Lung (tissue), 12 donors: ENCODE results near the gene CLASP2. TPM values are rescaled to one million over a fixed set of nuclear protein-coding genes. Genes with fewer than 3 reads are reported as not detected.
"Not testable (repeated sequence)": the region's sequence is repeated elsewhere in the genome, so short reads cannot be mapped to it uniquely, and the experiment has no call there.

Source experiments
- ATAC-seq: fragments of 200-7000 bp; cut with Tn5 transposase; one replicate; pipeline ENCODE4 v1.9.1; 2020; ENCODE audit warnings: moderate number of reproducible peaks; ENCODE audit not compliant: insufficient read depth, low FRiP score
- DNase-seq, 3 donors: peaks; one replicate each; pipeline ENCODE4 v3.0.0-alpha.2; 2013 to 2017
- H3K27ac ChIP-seq, 2 donors: one replicate each; pipeline ENCODE4 v1.5.1; 2013; ENCODE audit warnings: mild to moderate bottlenecking in 2 of 2, moderate library complexity in 2 of 2, control low read depth in 1 of 2, inconsistent platforms in 1 of 2, low read depth in 1 of 2, low read length in 1 of 2
- H3K27me3 ChIP-seq, 3 donors: one replicate each; pipeline ENCODE4 v1.5.1; 2013; ENCODE audit warnings: low read length in 2 of 3; ENCODE audit not compliant: control insufficient read depth in 3 of 3, insufficient read depth in 3 of 3
- H3K36me3 ChIP-seq, 4 donors: one replicate each; pipeline ENCODE4 v1.5.1; 2013; ENCODE audit warnings: low read length in 4 of 4, mild to moderate bottlenecking in 1 of 4, moderate library complexity in 1 of 4; ENCODE audit not compliant: control insufficient read depth in 4 of 4, insufficient read depth in 4 of 4
- H3K4me1 ChIP-seq, 5 donors: one replicate each; pipeline ENCODE4 v1.5.1; 2013; ENCODE audit warnings: low read length in 5 of 5, mild to moderate bottlenecking in 2 of 5, moderate library complexity in 1 of 5; ENCODE audit not compliant: control insufficient read depth in 5 of 5, insufficient read depth in 5 of 5
- H3K4me3 ChIP-seq: one replicate; pipeline ENCODE4 v1.5.1; 2013; ENCODE audit warnings: mild to moderate bottlenecking, control low read depth, moderate library complexity
- H3K9ac ChIP-seq, 2 donors: one replicate each; pipeline ENCODE4 v1.5.1; 2013; ENCODE audit warnings: low read length in 2 of 2, control low read depth in 1 of 2; ENCODE audit not compliant: insufficient read depth in 1 of 2
- H3K9me3 ChIP-seq, 4 donors: one replicate each; pipeline ENCODE4 v1.5.1; 2013; ENCODE audit warnings: low read length in 3 of 4, mild to moderate bottlenecking in 1 of 4, moderate library complexity in 1 of 4; ENCODE audit not compliant: control insufficient read depth in 4 of 4, insufficient read depth in 3 of 4
- WGBS, 2 donors: extraction: QIAGEN DNeasy Blood & Tissue Kit; methylation state at CpG; one replicate each; pipeline ENCODE4 v1.1.7; 2013; 5-methylcytosine and 5-hydroxymethylcytosine counted together
- polyA plus RNA-seq, 2 donors: library from polyadenylated mRNA; stranded (reverse); fragments of 200-250 nt; gene quantifications; one replicate each; pipeline ENCODE4 v1.2.1, GENCODE V29; 2013
- total RNA-seq, 2 donors: library from RNA; depleted of rRNA in 1 of 2; stranded (reverse); fragments of >200 nt in 1 of 2; gene quantifications; one replicate each; pipeline ENCODE4 v1.2.1, GENCODE V29; 2014 to 2021
- TF ChIP-seq, protein P1 (sequence below): IDR thresholded peaks from 2 replicates; pipeline ENCODE4 v1.5.1; 2012; ENCODE audit warnings: mild to moderate bottlenecking; ENCODE audit errors: control extremely low read depth, extremely low read depth
- donor health status: control.
- donor health status: control.
- donor health status: Bipolar disorder and iron deficiency.
- donor health status: healthy.
- donor health status: DM: yes; HTN: yes; CAD: no.

Gene CLASP2
- total and polyA plus RNA-seq, 4 donors: 10.4 to 165 (median 35.6) TPM

DNA sequence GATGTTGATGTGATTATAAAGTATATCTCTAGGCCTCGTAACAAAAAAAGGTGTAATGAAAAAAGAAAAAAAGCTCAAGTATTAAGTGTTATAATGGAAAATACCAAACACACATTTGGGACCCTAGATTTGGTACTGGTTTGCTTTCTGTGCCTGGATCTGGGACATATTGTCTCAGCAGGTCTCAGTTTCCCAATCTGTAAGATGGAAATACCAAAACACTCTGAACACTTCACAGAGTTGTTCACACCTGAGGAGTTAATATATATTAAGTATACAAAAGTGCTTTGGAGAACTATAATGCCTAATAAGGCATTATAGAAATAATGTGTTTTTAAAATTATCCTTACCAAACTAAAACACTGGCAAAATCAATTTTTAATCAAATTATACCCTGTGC lies 60.0 kb downstream of the CLASP2 start:
- peak overlapping the region in 1 of 2 donors; percentile 74 for H3K9ac ChIP-seq
- H3K9me3 ChIP-seq: no peaks in the 10 kb centered on the region
- H3K4me1 ChIP-seq: peaks cover 0 to 39% (median 4%) of the 10 kb centered on the region in 5 donors
- TF ChIP-seq, protein P1, sequence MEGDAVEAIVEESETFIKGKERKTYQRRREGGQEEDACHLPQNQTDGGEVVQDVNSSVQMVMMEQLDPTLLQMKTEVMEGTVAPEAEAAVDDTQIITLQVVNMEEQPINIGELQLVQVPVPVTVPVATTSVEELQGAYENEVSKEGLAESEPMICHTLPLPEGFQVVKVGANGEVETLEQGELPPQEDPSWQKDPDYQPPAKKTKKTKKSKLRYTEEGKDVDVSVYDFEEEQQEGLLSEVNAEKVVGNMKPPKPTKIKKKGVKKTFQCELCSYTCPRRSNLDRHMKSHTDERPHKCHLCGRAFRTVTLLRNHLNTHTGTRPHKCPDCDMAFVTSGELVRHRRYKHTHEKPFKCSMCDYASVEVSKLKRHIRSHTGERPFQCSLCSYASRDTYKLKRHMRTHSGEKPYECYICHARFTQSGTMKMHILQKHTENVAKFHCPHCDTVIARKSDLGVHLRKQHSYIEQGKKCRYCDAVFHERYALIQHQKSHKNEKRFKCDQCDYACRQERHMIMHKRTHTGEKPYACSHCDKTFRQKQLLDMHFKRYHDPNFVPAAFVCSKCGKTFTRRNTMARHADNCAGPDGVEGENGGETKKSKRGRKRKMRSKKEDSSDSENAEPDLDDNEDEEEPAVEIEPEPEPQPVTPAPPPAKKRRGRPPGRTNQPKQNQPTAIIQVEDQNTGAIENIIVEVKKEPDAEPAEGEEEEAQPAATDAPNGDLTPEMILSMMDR: no peak
- H3K4me3 ChIP-seq: no peak overlapping the region
- H3K36me3 ChIP-seq: no peaks in the 10 kb centered on the region
- no peak for ATAC-seq
- no peaks in the 10 kb centered on the region for H3K27me3 ChIP-seq
- 78 to 84% methylated on average over 1 of the region's 1 CpG for WGBS, 2 donors
- no peak for DNase-seq
- H3K27ac ChIP-seq: no peak overlapping the region

DNA sequence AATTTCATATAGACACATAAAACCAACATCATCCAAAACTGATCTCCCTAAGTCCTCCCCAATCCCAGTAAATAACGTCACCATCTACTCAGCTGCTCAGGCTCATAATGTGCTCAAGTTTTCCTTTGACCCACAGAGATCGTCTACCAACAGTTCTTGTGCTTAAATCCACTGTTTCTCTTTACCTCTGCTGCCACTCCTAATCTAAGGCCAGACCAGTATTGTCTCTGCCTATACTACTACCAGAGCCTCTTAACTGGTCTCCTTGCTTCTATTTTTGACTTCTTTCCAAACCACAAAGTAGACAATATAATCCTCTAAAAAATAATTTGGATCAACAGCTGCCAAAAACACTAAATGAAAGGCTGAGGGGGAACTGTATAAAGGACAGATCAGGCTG lies 65.3 kb downstream of the CLASP2 start:
- Histone ChIP-seq H3K27ac (no peak overlapping the region), H3K27me3 (no peaks in the 10 kb centered on the region), H3K9ac (no peak overlapping the region), H3K9me3 (no peaks in the 10 kb centered on the region), H3K4me1 (peaks cover 0 to 15% (median 0%) of the 10 kb centered on the region in 5 donors), H3K36me3 (no peaks in the 10 kb centered on the region), H3K4me3 (no peak overlapping the region)
- no peak for ATAC-seq
- TF ChIP-seq, protein P1: no peak
- WGBS, 2 donors: 73 to 77% methylated on average over 2 of the region's 2 CpGs
- DNase-seq: no peak

DNA sequence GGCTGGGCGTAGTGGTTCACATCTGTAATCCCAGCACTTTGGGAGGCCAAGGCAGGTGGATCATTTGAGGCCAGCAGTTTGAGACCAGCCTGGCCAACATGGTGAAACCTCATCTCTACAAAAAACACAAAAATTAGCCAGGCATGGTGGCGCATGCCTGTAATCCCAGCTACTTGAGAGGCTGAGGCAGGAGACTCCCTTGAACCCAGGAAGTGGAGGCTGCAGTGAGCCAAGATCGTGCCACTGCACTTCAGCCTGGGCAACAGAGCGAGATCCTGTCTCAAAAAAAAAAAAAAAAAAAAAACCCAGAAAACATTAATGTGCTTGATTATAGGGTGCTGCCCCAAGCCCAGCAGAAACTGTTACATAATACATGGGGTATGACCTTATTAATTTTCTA lies 67.0 kb downstream of the CLASP2 start:
- H3K9me3 ChIP-seq, DNase-seq, H3K27ac ChIP-seq, H3K27me3 ChIP-seq, H3K36me3 ChIP-seq, H3K4me3 ChIP-seq, H3K9ac ChIP-seq, ATAC-seq: not testable (repeated sequence)
- peaks cover 0 to 15% (median 2%) of the 10 kb centered on the region in 5 donors for H3K4me1 ChIP-seq
- 95 to 99% methylated on average over 4 of the region's 4 CpGs for WGBS, 2 donors

DNA sequence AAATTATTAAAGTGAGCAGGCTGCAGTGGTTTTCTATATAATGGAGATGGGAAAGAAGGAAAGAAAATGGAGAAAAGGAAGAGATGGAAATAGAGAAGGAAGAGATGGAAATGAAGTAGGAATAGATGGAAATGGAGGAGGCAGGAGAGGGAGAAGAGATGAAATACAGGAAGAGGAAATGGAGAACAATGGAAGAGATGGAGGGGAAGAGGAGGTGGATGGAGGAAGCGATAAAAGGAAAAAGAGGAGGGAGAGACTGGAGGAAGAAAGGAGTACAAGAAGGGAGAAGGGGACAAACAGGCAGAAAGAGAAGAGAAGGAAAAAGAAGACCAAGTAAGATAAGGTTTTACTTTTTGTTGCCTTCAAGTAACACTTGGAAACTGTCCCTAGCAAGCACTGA lies 67.6 kb downstream of the CLASP2 start:
- DNase-seq (no peak), ATAC-seq (no peak)
- Histone ChIP-seq H3K9me3 (no peaks in the 10 kb centered on the region), H3K4me3 (no peak overlapping the region), H3K36me3 (no peaks in the 10 kb centered on the region), H3K27me3 (no peaks in the 10 kb centered on the region), H3K4me1 (peaks cover 0 to 15% (median 3%) of the 10 kb centered on the region in 5 donors), H3K9ac (no peak overlapping the region), H3K27ac (no peak overlapping the region)
- TF ChIP-seq, protein P1: no peak
- WGBS, 2 donors: 78 to 81% methylated on average over 1 of the region's 1 CpG
